Glomerular visceral epithelial cell (primary cell): Measurements from ENCODE around the gene SDK1.
A peak's percentile ranks its signal among the peaks of the same experiment; 100 is the strongest.
"Not testable (repeated sequence)": the region's sequence is repeated elsewhere in the genome, so short reads cannot be mapped to it uniquely, and the experiment has no call there.

Source experiments
- DNase-seq: peaks from one replicate; pipeline ENCODE4 v3.0.0-alpha.2; 2016; ENCODE audit errors: extremely low spot score

SDK1 gene

GRCh38 chr7:3649678-3650440, 348.8 kb downstream of the SDK1 start:
- DNase-seq: peak; percentile 3

GRCh38 chr7:3650844-3651243, 349.8 kb downstream of the SDK1 start:
- no peak for DNase-seq

GRCh38 chr7:3655635-3656034, 354.6 kb downstream of the SDK1 start:
- DNase-seq: no peak

- no peak for DNase-seq
Measured at GRCh38 chr7:3657206-3657605, 356.2 kb downstream of the SDK1 start.

- no peak for DNase-seq
Measured at GRCh38 chr7:3668743-3669142, 367.7 kb downstream of the SDK1 start.

- no peak for DNase-seq
Measured at GRCh38 chr7:3670898-3671297, 369.8 kb downstream of the SDK1 start.

GRCh38 chr7:3673524-3673923, 372.5 kb downstream of the SDK1 start:
- DNase-seq: peak; percentile 4

GRCh38 chr7:3678314-3678810, 377.3 kb downstream of the SDK1 start:
- no peak for DNase-seq

DNA sequence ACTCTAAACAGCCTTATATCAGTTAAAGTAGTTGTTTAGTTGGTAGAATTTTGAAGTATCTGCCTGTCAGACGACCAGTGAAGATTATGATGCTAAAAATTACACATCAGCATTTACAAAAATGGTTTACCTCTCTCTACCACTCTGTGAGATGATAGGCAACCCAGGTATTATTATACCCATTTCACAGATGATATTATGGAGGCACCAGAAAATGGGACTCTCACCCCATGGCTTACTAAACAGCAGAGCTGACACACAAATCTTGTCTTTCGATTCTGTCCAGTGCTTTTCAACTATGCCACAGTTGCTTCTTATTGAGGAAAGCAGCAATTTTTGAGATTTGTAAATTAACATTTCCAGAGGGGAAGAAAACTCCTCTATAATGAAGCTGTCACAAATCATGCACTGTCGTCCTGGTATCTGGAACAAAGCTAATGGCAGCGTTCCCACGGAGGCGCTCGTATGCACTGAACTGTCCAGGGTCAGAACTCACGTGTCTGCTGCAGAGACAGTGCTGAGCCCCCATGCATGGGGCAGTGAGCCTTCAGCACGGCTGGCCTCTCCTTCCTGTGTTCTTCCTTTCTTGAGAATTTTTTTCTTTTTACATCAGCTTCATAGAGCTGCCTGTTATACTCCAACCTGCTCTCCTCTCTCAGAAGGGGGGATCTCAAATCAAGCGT, 381.1 kb downstream of the SDK1 start:
- DNase-seq: no peak

GRCh38 chr7:3683546-3684539, 382.8 kb downstream of the SDK1 start:
- DNase-seq: no peak

DNA sequence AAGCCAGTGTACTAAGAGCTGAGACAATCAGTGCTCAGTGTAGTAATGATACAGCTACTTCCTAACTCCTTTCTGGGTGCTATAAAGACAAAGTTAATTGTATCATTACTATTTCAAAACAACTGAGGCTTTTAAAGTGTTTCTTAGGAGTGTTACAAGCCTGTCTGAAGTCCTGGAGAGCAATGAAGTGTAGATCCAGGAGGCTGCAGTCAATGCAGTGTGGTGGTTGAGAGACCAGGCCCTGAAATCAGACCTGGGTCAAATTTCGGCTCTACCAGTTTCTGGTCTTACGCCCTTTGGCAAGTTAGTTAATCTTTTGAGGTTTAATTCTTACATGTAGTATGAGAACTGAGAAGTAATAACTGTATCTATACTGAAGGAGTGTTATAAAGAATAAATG, 387.0 kb downstream of the SDK1 start:
- DNase-seq: no peak

GRCh38 chr7:3688842-3689241, 387.8 kb downstream of the SDK1 start:
- DNase-seq: no peak

DNA sequence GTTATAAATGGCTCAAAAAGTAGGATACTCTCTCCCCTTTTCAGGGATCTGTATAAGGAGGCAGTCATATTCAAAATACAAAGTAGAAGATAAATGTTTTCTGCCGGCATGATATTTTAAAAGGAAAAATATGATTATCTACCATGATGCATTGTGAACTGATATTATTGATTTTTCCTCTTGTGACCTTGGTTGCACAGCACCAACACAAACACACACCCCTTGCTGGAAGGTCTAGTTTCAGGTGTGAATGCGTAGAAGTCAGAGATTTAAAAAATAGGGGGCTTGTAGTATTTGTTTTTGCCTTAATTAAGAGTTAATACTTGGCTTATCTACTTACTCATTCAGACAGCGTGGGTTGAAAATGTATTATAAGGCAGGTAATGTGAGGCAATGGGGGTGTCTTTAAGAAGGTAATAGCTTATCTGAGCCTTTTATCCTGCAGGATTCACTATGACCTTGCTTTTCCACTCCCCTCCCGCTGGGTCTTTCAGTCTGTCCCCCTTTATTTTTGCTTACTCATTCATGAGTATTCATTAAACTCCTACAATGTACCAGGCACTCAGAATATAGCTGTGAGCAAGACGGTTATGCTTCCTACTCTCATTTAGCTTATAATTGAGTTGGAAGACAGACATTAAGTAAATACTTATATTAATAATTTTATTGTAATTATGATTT, 390.6 kb downstream of the SDK1 start:
- no peak for DNase-seq

DNA sequence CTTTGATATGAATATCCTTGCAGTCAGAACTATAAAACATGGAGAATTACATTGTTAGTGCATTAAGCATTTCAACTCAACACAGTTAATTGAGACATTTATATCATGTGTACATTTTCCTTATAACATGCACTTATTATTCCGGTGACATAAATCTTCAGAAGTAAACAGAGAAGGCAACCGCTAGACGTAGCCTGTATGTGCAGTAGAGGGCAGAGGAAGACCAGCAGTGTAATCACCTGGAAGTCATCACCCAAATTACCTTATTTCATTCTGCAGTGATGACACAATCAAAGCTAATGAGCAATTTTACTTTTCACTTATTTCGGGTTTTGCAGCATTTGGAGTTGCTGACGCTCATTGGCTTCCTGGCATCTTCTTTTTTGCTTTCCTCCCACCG, 394.6 kb downstream of the SDK1 start:
- no peak for DNase-seq

GRCh38 chr7:3696113-3696512, 395.1 kb downstream of the SDK1 start:
- DNase-seq: no peak

DNA sequence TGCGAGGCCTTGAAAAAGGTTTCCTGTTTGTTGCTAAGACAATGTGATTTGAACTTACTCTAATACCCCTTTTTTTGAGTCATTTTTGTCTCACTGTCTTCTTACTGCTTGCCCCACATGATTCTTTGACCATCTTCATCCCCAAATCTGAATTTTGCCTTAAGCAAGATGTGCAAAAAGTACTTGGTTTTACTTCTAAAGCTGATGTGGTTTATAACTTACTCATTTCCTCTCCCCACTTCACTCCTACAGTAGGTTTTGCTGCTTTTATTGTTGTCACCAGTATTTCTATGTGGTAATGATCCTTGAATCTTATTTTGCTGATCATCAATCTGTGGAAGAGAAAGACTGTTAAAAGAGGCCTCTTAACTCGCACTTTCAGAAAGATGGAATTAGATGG, 396.4 kb downstream of the SDK1 start:
- no peak for DNase-seq

DNA sequence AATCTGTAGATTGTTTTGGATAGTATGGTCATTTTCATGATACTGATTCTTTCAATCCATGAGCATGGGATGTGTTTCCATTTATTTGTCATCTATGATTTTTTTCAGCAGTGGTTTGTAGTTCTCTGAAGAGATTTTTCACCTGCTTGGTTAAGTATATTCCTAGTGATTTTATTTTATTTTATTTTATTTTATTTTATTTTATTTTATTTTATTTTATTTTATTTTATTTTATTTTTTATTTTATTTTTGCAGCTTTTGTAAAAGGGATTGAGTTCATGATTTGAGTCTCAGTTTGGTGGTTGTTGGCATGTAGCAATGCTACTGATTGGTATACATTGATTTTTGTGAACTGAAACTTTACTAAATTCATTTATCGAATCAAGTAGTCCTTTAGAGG, 404.2 kb downstream of the SDK1 start:
- DNase-seq: no peak

DNA sequence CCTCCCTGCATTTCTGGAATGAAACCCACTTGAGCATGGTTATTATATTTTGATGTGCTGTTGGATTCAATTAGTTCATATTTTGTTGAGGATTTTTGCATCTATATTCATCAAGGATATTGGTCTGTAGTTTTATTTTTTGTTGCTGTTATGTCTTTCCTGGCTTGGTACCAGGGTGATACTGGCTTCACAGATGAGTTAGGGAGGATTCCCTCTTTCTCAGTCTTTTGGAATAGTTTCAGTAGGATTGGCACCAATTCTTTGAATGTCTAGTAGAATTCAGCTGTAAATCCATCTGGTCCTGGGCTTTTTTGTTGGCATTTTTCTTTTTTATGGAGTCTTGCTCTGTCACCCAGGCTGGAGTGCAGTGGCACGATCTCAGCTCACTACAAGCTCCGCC, 405.0 kb downstream of the SDK1 start:
- not testable (repeated sequence) for DNase-seq

DNA sequence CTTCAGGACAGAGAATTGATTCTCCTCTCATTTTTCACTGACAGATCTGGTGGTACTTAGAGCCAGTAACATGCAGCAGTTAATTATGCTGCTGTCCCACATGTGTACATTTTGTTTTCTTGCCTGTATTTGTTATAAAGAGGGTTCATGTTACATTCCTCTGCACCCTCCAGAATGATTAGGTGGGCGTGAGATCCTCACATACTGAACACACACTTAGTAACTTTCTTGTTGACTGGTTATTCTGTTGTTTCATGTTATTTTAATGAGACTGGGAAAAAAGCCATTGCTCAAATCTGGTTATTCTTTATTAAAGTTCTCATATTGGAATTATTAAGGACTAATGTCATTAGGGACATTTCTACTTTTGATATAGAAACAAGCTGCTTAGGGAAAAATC, 409.1 kb downstream of the SDK1 start:
- no peak for DNase-seq

DNA sequence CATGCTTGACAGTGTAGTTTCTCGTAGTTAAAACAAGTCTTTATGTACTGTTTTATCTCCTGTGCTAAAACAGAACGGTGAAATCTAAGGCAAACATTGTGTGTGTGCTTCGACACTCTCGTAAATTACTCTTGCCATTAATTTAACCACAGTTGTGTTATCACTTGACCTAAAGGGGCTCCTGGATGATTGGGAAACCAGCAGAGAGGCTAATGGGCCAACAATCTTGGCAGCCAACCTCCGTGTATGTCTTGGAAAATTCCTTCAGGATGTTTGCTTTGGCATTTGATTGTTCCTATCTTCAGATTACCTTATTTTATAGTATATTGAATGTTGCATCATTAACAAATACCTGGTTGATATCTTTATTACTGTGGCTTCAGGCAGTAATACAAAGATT, 409.5 kb downstream of the SDK1 start:
- DNase-seq: no peak

GRCh38 chr7:3712841-3713240, 411.8 kb downstream of the SDK1 start:
- DNase-seq: no peak

- DNase-seq: no peak
Measured at GRCh38 chr7:3721422-3721821, 420.4 kb downstream of the SDK1 start.
